ENCODE measurements around the gene ACSS1.

ACSS1 gene

DNA sequence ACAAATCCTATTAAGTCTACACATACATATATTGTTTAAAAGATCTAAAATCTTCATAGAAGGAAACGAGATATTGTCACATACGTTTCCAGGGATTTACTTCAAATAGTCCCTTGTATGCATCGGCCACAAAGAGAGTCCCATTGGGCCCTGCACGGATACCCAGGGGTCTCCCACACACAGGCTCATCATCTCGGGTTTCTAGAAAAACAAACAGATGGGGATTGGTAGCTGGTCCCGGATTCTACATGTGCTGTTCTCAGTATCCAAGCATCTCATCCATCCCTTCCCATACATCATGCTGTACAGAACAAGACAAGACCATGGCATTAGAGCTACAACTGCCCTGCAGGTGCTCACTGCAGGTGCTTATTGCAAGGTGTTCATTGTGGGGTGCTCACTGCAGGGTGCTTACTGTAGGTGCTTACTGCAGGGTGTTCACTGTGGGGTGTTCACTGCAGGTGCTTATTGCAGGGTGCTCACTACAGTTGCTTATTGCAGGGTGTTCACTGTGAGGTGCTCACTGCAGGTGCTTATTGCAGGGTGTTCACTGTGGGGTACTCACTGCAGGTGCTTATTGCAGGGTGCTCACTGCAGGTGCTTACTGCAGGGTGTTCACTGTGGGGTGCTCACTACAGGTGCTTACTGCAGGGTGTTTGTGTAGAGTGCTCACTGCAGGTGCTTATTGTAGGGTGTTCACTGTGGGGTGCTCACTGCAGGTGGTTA lies 86.4 kb downstream of the ACSS1 start:
- DNase-seq (ENCODE audit: low read depth in 2 of 2), result no peak

DNA sequence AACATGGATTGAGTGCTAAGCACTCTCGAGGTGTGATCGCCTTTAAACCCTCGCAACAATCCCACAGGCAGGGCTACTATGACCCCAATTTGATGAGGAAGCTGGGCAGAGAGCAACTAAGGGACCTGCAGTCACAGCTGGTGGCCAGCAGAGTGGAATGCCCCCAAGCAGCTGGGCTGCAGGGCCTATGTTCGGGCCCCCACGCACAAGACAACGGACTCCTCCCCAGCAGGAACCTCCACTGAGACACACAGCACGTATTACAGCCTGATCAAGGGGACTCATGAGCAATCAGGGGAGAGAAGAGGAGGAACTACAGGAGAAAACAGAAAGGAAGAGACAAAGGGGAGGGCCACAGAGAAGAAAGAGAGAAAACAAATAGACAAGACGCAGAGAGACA lies 87.2 kb downstream of the ACSS1 start:
- no peak for DNase-seq (ENCODE audit: low read depth in 2 of 2)

DNA sequence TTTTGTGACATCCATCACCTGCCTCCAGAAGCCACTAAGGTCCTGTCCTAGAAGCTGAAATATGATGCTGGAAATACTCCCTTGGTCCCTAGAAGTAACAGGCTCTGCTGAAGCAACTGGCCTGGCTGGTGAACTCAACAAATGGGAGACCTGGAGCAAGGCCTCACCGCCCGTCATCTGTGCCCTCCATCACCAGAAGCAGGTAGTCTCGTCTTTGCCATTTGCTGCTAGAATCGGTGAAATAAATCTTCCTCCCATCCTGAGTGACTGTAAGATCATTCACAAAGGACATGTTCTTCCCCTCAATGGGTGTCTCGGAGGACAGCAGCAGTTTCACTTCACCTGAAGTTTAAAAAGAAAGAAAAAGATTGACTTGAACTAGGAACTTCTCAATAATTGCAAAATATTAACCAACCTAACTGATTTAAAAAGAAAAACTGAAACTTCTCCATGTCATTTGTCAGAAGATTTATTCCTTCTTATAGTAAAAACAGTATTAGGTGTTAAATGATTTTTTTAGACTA lies 87.8 kb downstream of the ACSS1 start:
- DNase-seq (ENCODE audit: low read depth in 2 of 2), result no peak

DNA sequence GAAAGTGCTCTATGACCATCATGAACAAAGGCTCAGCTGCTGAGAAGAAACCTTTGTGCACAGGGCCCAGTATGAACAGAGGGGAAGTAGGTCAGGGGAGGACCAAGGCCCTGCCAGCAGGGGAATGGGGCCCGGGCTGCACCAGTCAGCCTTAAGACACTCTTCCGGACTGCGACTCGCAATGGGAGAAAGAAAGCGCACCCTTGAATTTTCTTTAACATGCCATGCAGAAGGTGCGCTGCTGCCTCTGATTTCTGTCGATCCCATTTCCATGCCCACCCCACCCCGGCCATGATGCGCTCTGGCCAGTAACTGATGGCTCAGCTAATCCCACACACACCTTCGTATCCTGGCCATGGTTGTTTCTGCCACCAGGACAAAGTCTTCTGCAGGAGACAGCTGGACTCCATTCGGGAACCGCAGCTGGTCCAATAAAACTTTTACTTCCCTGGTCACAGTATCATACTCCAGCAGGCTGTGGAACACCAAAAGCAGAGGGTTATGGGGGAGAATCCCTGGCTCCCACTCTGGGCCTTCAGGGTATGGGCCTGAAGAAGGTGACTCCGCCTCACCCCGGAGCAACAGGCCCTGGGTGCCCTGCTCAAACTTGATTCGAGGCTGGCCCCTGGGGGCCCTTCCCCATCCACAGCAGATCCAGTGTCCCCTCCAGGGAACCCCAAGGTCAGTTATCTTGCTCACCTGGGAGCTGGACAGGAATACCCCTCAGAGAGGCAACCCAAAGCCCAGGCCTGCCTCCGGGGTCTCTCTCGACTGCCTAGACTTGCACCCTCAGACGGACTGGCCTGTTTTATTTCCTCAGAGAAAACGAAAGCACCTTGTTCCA lies 88.5 kb downstream of the ACSS1 start:
- no peak for DNase-seq (ENCODE audit: low read depth in 2 of 2)

DNA sequence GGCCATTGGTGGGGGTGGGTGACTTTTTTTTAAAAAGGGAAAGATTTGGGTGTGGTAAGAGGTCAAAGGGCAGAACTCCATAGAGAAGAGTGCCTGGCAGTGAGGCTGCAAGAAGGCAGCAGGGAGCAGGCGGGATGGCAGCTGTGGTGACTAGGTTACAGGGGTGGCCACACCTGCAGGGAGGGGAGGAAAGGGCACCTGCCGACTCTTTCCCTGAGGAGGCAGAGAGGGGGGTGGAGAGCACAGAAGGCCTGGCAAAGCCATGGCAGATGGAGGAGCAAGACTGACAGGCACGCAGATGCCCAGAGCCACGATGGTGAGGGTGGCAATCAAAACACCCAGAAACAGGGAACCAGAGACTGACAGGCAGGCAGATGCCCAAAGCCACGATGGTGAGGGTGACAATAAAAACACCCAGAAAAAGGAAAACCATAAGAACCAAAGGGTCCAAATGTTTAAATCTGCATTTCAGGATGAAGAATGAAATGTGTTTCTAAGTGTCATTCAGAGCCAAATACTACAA lies 89.6 kb downstream of the ACSS1 start:
- no peak for DNase-seq (ENCODE audit: low read depth in 2 of 2)

DNA sequence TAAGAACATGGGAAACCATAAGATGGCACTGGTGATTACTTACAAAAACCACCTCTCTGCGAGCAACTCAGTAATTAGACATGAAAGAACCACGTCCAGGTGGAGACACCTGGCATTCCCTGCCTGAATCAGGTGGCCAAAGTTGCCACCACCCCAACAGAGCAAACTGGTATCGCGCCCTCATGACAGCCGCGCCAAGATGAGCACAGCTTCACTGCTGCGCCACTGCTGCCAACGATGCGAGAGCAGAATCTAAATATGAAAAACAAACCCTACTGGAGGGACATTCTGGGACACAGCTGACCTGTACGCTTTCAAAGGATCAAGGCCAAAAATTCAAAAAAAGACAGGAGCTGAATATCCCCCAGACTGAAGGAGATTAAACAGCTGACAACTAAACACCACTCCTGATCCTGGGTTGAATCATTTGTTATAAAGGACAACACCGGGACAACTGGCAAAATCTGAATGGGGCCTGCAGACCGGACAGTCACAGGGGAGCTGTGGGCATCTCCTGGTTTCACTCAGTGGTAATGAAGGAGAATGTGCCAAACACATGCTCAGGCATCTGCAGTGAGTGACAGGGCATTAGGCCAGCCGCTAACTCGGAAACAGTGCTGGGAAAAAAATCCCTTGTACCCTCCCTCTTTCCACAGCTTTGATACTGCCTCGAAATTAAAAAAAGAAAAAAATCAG lies 91.5 kb downstream of the ACSS1 start:
- DNase-seq (ENCODE audit: low read depth in 2 of 2), result no peak

DNA sequence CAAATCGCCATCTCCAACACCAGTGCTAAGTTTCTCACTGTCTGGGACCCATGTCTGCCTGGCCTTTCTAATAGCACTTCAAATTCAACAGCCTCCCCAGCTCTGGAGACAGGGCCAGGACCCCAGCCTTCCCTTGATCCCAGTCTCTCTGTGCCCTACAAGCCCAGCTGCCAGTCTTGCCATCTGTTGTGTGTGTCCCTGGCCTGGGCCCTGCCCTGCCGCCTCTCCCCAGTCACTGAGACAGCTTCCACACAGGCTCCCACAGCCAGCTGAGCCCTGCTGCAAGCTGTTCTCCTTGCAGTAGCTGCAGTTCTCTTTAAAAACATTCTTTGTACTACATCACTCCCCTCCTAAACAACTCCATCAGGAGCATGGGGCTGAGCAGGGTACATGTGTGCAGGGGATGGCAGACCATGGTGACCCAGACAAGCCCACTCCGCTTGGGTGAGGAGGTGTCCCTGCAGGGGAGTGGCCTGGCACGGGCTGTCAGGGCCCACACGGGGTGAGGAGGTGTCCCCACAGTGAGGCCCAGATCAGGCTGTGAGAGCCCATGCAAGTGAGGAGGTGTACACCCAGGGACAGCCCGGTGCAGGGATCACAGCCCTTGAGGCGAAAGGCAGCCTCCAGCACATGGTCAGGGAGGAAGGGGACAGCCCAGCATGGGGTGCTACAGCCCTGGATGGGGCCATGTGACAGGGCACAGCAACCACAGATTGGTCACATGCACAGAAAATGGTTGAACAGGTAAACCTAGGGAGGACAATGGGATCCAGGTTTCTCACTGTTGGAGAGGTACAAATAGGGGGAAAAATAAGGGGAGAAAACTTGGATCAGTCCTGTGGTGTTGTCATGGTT lies 92.6 kb downstream of the ACSS1 start:
- DNase-seq (ENCODE audit: low read depth in 2 of 2), result no peak

DNA sequence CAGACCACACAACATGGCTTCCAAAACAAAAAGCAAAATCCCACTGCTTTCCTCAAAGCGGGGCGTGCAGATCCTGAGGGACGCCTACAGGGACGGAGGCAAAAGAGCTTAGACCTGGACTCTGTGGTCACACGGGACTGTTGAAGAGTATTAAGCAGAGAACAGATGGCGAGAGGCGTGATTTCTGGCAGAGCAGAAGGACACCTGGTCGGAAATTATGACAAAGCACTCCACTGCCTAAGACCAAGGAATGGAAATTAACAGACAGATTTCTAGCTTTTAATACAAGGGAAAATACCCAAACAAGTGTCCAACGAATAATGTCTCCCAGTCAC lies 93.5 kb downstream of the ACSS1 start:
- no peak for DNase-seq (ENCODE audit: low read depth in 2 of 2)

DNA sequence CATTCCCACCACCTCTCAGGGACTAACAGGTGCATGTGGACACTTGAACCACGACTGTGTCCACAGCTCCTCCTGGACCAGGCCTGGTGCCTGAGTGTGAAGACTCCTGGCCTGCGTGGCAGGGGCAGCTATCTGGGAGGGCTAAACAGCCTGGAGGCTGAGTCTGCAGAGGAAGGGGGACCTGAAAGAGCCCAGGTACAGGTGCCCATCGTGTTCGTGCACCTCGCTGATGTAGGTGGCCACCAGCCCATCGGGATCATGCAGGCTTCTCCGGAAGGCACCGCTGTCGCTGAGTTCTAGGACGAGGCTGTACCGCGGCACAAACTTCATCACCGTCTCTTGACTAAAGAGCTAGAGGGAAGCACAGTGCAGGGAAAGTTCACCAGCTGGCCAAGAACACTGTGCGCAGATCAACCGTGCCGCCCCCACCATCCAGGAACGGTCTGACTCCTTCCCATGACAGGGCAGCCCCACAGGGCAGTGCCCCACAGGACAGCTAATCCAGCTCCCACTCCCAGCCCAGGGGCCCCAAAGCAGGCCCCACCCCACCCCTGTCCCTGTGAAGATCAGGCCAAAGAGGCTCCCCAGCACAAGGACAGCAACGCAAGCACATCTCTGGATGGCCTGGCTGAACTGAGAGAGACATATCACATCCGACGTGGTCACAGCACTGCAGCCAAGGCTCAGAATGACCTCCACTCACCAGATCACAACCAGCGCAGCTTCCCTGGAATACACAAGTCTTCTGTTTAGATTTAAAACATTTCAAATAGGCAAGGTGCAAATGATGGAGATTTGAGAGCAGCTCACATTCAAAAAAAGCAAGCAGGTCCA lies 94.0 kb downstream of the ACSS1 start:
- DNase-seq (ENCODE audit: low read depth in 2 of 2), result no peak

DNA sequence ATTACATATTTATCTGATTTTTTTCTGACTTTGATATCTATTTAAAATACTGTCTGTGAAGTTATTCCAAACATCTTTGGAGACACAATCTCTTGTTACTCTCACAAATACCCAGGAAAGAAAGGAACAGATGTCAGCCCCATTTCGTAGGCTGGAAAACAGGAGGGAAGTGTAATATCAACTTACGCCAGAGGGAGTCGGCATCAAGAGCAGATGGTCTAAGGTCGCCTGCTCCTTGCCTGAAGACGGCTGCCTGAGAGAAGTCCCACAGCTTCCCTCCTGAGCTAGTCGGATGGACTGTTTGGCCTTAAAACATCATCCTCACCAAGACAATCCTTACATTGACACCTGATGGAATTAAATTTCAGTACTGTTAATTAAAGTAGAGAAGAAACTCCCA lies 95.4 kb downstream of the ACSS1 start:
- no peak for DNase-seq (ENCODE audit: low read depth in 2 of 2)

DNA sequence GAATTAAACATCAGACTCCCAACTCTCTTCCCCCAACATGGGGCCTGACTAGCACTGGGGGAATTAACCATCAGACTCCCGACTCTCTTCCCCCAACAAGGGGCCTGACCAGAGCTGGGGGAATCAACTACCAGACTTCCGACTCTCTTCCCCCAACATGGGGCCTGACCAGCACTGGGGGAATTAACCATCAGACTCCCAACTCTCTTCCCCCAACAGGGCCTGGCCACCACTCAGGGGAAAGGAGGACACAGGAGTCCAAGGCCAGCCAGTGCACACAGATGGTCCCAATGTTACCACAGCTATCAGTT lies 95.8 kb downstream of the ACSS1 start:
- no peak for DNase-seq (ENCODE audit: low read depth in 2 of 2)

DNA sequence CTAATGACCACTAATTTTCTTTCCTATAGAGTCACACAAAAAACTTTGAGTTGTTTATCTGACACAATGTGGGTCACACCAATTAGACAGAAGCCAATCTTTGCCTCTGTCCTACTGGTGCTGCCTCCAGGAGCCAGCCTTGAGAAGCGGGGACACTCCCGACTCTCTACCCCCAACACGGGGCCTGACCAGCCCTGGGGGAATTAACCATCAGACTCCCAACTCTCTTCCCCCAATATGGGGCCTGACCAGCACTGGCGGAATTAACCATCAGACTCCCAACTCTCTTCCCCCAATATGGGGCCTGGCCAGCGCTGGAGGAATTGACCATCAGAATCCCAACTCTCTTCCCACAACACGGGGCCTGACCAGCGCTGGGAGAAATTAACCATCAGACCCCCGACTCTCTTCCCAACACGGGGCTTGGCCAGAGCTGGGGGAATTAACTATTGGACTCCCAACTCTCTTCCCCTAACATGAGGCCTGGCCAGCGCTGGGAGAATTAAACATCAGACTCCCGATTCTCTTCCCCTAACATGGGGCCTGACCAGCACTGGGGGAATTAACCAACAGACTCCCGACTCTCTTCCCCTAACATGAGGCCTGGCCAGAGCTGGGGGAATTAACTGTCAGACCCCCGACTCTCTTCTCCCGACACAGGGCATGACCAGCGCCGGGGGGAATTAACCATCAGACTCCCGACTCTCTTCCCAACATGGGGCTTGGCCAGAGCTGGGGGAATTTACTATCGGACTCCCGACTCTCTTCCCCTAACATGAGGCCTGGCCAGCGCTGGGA lies 96.4 kb downstream of the ACSS1 start:
- DNase-seq (ENCODE audit: low read depth in 2 of 2), result no peak

DNA sequence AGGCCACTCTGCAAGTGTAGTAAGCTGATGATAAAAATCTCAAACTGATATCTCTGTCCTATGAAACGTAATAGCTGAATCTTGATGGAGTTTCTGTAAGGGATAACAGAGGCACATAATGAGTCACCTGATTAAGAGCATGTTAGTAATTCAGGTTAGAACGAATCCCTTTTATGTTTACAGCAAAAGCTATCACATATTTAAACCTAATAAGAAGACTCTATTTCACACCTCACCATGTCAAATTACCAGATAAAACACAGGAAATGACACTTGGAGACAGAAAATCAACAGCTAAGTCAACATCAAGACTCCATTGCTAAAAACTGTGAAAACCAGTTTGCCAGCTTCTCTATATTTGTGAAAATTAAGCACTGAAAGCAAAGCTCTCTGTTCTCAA lies 97.1 kb downstream of the ACSS1 start:
- no peak for DNase-seq (ENCODE audit: low read depth in 2 of 2)

DNA sequence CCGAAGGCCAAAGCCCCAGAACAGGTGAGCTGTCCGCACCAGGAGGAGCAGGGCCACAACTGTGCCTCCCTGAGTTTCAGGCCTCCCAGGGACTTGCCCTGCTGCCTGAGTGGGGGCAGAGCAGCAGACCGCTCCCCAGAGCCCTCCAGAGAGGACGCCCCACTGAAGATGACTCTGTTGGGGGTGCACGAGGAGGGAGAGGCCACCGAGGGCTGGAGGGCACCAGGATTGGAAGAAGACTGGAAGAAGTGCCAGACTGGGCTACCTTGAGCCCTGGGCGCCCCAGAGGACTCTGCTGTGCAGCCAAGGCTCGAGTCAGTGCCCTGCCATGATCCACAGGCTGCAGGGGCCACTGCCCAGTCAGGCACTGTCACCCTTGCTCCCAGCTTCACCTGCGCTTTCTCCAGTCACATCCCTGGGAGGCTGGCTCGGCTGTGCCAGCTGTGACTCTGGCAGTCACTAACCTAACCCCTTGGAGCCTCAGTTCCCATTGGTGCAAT lies 97.6 kb downstream of the ACSS1 start:
- DNase-seq (ENCODE audit: low read depth in 2 of 2), result no peak

DNA sequence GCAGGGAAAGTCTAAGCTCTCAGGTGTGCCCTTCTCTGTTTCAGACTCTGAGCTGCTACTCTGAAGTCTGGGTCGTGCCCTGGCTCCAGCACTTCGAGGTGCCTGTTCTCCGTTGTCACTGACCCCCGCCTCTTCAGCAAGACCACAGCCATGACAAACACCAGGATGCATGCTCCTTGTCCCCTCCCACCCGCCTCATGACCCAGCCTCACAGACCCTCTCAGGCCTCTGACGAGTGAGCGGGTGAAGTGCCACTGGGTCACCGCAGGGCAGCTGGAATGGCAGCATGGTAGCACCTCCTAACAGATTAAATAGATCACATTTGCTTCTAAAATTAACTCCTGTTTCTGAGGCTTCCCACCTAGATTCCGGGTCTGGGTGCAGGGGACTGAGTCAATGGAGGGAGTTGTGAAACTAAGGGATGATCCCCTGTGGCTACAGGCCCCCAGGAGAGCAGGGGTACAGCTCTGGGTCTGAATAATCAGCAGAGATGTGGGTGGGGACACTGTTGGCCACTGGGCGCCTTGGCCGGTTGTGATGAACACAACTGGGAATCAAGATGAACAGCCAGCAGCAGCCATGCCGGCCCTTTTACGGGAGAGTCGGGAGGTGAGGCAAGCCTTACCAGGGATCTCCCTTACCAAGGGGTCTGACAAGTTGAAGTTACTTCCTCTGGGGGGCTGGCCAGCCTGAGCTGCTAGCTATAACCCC lies 98.2 kb downstream of the ACSS1 start:
- no peak for DNase-seq (ENCODE audit: low read depth in 2 of 2)

DNA sequence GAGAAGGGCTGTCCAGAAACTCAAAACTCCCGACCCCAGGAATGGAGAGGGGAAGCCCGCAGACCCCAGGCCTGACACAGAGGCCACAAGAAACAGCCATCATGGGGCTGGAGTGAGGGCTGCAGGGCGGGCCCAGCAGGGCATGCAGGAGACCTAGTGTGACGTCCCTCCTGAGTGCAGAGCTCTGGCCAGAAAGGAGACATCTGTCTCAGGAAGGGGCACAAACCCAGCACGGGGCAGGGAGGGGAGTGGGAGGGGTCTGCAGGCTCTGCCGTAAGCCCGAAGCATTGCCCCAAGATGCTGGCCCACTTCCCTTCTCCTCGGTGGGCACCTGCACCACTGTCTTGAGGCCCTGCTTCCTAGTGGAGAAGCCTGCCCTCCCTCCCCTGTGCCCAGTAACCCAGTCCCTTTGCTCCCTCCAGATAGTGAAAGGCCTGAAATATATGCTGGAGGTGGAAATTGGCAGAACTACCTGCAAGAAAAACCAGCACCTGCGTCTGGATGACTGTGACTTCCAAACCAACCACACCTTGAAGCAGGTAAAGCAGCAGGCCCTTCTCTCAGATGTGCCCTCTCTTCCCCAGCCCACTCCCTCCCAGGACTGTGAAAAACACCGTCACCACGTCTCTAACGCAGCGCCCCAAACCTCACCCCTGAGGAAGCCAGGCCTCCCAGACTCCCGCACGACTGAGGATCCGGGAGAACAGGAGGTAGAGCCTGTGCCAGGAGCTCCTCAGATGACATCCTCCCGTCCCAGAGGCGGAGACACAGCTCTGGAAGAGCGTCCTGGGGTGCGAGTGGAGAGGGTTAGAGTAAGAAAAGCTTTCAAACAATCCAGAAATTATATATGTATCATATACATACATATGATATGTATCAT lies 99.2 kb downstream of the ACSS1 start:
- no peak for DNase-seq (ENCODE audit: low read depth in 2 of 2)

DNA sequence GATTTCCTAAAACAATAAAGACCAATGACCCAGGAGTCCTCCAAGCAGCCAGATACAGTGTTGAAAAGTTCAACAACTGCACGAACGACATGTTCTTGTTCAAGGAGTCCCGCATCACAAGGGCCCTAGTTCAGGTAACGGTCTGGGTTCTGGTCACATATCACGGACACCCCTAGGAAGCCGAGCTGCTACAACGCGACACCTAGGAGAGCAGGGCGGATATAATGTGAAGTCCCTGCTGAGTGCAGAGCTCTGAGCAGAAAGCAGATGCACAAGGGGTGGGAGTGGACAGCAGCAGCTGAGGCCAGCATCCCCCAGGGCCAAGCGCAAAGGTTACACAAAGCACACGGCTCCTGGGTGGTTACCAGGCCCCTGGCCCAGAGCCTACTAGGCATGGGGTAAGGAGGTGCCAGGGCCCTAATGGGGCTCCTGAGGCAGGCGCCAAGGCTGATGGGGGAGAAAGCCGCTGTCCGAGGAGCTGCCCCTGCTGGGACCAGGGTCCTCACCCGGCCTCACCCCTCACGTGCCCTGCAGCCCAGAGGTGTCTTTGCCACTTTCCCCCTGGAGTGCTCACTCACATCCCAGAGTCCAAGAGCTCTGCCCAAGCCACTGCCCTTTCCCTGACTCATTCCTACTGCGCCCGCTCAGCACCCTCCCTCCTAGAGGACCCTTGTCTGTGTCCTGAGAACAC lies 100.5 kb downstream of the ACSS1 start:
- no peak for DNase-seq (ENCODE audit: low read depth in 2 of 2)
